HPDE6-E6E7 (cell line): Measurements from ENCODE around the gene ZNF627.
"Not testable (repeated sequence)": the region's sequence is repeated elsewhere in the genome, so short reads cannot be mapped to it uniquely, and the experiment has no call there.

Source experiments
- DNase-seq: peaks from one replicate; pipeline ENCODE4 v3.0.0; 2011; ENCODE audit warnings: missing footprints; ENCODE audit errors: extremely low spot score

ZNF627 gene

GRCh38 chr19:11574689-11575088 lies 22.6 kb upstream of the ZNF627 start:
- DNase-seq = no peak

DNA sequence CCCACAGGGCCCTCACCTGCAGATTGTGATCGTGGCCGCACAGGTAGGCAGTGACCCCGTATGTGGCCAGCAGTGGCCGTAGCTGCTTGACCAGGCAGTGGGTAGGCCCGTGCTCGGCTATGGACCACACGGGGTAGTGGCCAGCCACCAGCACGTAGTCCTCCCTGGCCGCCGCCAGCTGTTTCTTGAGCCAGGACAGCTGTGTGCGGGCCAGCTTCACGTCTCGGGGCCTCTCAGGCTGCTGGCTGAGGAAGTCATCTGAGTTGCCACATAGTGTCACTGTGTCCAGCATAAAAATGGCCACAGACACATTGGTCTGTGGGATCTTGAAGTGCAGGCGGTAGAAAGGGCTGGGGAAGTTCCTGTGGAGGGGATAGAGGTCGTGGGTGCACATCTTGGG lies 21.1 kb upstream of the ZNF627 start:
- DNase-seq = no peak

DNA sequence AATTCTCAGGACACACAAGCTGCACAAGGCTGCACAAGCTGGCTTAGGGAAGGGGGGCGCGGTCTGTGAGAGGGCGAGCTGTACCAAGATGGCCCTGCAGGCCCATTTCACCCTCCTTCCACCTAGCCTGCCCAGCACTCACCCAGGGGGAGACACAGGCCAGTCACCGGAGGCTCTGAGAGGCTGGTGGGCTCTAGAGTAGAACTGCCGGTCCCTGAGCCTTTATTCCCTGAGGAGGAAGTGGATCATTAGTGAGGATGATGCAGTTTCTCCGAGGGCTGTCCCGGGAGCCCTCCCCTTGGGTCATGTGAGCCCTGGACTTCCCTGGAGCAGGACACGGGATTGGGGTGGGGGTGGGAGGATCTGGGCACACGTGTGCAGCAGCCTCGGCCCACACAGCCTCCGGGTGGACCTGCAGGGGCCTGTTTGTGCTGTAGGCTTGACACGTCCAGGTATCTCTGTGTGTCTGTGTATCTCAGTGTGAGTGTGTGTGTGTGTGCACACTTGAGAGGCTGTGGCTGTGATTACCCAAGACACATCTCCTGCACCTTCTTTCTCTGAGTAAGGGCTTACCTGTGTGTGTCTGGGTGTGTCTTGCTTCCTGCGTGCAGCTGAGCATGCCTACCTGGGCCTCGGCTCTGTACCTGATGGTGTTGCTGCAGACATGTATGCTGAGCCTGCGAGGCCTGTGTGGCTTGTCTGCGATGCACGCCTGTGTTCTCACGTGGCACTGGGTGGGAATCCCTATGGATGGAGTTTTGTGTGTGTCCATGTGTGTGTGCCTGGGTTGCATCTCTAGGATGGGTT lies 19.6 kb upstream of the ZNF627 start, which contains the start of gene ACP5:
ACP5 (minus strand) TSS at position 195 of the 807 bp plus-strand sequence. CDS start 328 bp downstream, outside the sequence.
- DNase-seq = no peak

GRCh38 chr19:11578258-11579142 lies 18.8 kb upstream of the ZNF627 start:
- no peak for DNase-seq

- no peak for DNase-seq
Measured at GRCh38 chr19:11580116-11580515, 17.2 kb upstream of the ZNF627 start.

GRCh38 chr19:11581740-11582139 lies 15.5 kb upstream of the ZNF627 start:
- no peak for DNase-seq

GRCh38 chr19:11586331-11586730 lies 11.0 kb upstream of the ZNF627 start:
- DNase-seq = no peak

GRCh38 chr19:11587302-11587974 lies 9.8 kb upstream of the ZNF627 start:
- peak; percentile 67 for DNase-seq

- no peak for DNase-seq
Measured at GRCh38 chr19:11587975-11588631, 9.2 kb upstream of the ZNF627 start.

- DNase-seq = no peak
Measured at GRCh38 chr19:11594084-11594483, 3.2 kb upstream of the ZNF627 start.

DNA sequence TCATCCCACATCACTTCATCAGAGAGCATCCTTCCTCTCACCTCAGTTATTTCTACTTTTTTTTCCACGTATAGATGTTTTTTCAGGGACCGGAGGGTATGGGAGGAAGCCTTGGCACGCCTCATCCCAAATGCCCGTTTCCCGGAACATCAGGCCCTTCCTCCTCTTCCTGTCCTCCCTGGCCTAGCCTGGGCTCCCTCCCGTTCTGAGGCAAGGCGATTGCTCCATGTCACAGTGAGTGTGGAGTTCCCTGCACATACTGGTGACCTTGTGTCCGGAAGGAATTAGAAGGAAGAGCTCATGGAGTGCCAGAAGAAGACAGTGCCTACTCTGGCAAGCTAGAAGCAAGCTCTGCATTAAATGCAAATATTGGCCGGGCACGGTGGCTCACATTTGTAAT lies 1.1 kb upstream of the ZNF627 start:
- no peak for DNase-seq

- DNase-seq = no peak
Measured at GRCh38 chr19:11598103-11598483, 810 bp downstream of the ZNF627 start.

- no peak for DNase-seq
Measured at GRCh38 chr19:11598746-11599145, 1.5 kb downstream of the ZNF627 start.

GRCh38 chr19:11599704-11600103 lies 2.4 kb downstream of the ZNF627 start:
- not testable (repeated sequence) for DNase-seq

- no peak for DNase-seq
Measured at GRCh38 chr19:11606484-11606883, 9.2 kb downstream of the ZNF627 start.

DNA sequence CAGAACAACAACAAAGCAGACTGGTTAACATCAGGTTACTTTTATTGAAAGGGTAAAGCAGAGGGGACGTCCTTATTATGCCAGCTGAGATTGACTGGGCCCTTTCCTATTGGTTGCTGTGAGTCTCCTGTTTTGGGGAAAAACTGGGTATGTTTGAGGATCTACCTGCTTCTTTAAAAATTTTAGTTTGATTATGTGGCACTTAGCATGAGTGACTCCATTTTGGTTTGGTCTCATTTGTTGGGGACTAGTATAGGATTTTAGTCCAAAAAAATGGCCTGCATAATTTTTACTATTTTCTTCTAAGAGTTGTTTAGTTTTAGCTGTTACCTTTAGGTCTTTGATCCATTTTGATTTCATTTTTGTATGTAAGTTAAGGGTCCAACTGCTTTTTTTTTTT lies 14.4 kb downstream of the ZNF627 start:
- DNase-seq = no peak

GRCh38 chr19:11612816-11613511 lies 15.7 kb downstream of the ZNF627 start:
- no peak for DNase-seq

DNA sequence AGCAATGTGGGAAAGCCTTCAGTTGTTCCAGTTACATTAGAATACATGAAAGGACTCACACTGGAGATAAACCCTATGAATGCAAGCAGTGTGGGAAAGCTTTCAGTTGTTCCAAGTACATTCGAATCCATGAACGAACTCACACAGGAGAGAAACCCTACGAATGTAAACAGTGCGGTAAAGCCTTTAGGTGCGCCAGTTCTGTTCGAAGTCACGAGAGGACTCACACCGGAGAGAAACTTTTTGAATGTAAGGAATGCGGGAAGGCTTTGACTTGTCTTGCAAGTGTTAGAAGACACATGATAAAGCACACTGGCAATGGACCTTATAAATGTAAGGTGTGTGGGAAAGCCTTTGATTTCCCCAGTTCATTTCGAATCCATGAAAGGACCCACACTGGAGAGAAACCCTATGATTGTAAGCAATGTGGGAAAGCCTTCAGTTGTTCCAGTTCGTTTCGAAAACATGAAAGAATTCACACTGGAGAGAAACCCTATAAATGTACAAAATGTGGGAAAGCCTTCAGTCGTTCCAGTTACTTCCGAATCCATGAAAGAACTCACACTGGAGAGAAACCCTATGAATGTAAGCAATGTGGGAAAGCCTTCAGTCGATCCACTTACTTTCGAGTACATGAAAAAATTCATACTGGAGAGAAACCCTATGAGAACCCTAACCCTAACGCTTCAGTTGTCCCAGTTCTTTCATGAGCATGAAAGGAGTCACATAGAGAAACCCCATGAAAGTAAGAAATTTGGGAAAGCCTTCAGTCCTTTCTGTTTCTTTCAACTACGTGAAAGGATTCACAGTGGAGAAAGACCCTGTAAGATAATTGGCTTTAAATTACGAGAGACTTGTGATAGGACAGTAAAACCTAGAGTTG lies 20.1 kb downstream of the ZNF627 start:
- DNase-seq = no peak

DNA sequence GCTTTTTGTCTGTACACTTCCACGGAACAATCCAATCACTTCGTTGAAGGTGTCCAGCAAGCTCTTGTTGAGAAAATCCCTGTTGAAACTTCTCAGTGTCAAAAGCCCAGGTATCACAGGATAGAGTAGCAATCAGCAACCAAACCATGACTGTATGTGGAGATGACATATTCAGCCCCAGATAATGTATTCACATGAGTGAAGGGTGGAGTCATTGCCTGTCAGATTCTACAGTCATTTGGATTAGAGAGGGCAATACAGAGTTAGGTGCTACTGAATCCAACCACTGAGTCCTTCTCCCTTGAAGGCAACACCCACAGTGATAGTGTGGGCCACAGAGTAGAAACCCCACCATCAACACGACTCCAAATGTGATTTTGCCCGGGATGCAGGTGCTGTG lies 23.3 kb downstream of the ZNF627 start:
- DNase-seq = no peak

GRCh38 chr19:11622401-11622800 lies 25.1 kb downstream of the ZNF627 start:
- not testable (repeated sequence) for DNase-seq
